CD4-positive, alpha-beta T cell treated with Interleukin-15 for 1 hour (primary cell): ENCODE data around the gene TNFRSF8.

Experiments used
- DNase-seq: peaks from one replicate; pipeline ENCODE4 v3.0.0-alpha.2; 2020

TNFRSF8 gene

DNA sequence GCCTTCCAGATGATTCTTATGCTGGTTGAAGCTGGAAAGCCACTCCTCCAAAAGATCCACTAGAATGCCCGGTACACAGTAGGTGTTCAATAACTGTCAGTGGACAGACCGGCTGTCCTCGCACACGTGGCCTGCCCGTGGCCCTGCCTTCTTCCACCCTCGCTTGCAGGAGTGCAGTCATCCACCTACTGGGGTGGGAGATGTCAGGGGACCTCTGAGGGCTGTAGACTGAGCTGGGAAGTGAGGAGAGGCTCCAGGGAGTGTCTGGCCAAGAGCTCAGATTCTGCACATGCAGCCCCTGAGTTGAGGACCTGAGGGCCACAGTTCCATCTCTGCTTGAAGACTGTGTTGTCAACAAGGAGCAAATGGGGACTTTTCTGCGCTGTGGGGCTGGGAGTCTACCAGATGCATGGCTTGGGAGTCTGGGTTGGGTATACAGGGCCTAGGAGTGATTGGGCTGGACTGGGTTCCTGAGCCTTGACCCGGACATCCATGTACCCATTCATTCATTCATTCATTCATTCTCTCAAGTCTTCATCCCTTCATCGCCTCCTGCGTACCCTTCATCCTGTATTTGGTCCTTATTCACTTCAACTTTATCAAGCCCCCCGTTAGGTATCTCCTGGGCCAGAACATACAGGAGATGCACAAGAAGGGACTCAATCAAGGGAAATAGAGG lies 99.5 kb downstream of the TNFRSF8 start:
- no peak for DNase-seq

DNA sequence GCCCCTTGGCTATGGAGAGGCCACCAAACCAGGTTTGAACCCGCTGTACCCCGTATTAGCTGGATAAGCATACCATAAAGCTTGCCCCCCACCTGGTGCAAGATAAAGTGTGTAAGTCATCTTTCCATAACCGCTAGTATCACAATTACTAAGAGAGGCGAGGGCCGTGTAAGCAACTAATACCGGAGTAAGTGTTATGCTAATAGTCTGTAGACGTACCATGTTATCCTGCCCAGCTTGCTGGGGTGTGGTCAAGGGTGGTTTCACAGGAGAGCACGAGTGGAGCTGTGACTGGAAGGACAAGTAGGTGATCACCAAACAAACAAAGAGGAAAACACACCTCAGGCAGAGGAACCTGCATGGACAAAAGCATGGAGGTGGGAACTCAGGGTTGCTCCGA lies 100.1 kb downstream of the TNFRSF8 start:
- DNase-seq: no peak

DNA sequence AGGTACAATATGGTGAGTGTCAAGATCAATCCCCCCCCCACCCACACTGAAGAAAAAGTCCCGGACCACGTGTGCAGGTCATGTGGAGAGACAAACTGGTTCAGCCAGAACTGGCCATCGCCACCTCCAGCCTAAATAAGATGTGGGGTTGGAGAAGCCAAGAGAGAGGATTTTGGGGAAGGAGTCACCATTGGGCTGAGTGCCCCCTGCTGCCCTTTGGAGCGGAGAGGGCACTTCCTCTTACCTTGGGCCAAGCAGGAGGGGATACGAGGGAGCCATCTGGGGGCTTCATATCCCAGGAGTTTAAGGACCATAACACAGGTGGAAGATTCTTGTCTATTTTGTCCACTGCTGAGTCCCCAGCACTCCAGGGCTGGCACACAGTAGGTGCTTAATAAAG lies 101.1 kb downstream of the TNFRSF8 start:
- no peak for DNase-seq

DNA sequence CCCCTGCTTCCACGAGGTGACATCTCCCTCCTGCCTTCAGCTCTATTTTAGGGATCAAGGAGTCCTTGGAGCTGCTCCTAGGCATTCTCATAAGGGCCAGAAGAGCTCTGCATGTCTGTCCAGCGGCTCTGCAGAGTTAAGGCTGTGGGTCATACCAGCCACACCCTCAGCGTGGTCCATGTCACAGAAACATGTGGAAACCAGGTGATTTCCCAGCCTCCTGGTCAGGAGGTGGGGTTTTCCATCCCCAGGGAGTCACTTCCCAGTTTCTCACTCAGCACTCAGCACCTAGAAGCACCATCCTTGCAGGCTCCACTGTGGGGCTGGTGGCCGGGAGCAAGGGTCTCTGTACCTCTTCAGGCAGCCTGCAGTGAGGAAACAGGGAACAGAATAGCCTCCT lies 102.2 kb downstream of the TNFRSF8 start:
- peak; percentile 50 for DNase-seq

DNA sequence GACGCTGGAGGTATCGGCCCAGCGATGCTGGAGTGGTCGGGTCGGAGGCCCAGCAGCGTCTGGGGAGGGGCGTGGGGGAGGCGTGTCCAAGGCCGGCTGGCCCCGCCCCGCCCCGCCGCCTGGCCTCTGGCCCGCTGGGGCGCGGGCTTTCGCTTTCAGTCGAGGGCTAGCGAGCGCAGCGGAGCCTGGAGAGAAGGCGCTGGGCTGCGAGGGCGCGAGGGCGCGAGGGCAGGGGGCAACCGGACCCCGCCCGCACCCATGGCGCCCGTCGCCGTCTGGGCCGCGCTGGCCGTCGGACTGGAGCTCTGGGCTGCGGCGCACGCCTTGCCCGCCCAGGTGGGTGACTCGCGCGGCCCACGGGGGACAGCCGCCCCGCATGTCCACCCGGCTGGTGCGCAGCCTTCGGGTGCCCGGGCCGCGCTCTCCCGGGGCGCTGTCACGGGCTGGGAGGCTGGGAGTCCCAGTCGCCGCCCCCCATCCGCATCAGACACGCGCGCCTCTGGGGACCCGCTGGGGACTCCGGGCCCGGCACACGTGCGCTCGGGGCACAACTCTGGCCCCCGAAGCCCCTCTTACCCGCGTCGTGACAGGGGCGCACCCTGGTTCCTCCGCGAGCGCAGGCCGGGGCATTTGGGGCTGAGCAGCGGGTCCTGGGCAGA lies 103.9 kb downstream of the TNFRSF8 start, which contains the start of gene TNFRSF1B:
Gene TNFRSF1B, plus strand, starts transcription at position 158 of the 659 bp plus-strand sequence. Its CDS starts 101 bp downstream, at position 259.
- peak; percentile 79 for DNase-seq

DNA sequence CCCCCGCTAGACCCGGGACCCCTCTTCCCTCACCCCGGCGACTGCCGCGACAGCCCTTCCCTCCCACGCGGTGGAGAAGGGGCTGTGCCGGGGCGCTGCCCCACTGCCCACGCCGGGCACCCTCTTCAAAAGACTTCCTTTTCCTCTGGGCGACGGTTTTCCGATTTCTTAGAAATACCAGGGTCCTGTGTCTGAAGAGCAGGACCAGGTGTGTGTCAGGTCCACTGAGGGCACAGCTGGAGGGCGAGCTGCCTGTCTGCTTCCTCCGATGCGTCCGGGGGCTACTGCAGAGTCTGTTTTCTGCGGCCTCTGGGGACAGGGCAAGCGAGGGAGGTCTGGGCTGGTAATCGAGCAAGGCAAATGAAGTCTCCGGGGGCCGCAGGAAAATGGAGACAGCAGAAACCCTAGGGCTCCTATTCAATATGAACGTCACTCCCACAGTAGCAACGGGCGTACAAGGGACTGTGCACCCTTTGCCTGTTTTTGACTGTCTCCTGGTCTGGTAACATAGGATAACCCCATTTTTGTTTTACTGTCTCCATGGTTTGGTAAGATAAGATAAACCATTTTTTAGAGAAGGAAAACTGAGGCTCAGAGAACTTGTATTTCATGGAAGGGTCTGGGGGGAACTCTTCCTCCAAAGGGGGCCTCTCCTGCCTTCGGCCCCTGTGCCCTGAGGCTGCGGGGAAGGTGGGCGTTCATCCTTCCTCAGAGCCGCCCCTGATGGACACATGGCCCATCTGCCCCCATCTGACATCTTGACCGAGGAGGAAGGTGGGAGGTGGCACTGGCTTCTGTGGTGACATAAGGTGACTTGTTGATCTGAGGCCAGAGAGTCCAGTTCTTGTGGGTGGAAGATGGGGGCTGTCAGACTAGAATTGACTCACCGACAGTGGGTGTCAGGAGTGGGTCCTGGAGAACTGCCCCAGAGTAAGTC lies 104.7 kb downstream of the TNFRSF8 start:
- no peak for DNase-seq

DNA sequence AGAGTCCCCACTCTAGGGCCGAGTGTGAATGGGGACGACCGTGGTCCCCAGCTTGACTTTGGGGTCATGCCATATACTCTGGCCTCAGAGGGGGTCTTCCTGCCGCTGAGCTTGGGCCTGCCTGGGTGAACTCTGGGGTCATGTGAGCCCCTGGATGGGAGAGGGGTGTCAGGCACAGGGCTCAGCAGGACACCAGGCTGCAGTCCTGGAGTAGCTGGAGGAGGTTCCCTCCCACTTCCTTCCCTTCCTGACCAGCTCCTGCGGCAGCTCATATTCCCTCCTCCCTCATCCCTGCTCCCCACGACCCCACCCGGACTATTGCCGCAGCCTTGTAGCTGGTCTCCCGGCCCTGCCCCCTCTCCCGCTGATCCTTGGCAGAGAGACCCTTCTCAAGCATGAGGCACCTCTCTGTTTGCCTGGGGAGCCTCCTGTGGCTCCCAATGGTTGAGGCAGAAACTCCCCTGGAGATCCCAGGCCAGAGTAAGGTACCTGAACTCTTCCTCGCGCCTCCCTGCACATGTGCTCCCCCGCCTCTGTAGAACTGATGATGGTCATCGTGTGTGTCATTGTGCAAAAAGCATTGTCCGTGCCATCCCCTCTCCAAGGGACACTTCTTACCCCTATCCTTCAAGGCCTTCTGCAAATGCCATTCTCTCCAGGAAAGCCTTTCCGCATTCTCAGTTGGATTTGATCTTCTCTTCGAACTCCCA lies 105.5 kb downstream of the TNFRSF8 start:
- DNase-seq: no peak

DNA sequence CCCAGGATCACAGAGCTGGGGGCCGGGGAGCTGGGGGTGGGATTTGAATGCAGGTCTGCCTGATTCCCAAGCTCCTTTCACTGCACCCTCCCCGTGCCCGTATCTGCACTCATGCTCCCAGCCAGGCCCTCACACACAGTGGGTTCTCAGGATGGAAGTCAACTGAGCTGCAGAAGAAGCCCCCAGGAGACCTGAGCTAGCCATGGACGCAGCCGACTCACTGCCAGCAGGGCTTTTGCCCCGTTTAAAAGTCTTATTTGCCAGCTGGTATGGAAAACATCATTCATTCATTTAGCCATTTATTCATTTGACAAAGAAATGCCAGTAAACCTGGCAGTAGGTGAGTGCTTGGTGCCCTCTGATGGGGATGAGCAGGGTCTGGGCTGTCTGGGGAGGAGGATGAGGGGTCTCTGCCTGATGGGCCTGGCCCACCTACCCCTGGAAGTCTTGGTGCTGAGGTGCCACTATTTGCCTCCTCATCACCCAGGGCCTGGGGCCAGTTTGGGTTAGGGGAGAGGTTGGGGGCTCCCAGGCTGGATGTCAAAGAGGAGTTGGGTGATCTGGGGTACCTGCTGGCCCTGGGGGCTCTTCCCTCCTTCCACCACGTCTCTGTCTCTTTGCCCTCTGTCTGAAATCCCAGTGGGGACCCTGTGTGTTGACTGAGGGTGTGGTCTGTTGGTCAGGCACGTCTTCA lies 106.5 kb downstream of the TNFRSF8 start:
- DNase-seq: no peak

DNA sequence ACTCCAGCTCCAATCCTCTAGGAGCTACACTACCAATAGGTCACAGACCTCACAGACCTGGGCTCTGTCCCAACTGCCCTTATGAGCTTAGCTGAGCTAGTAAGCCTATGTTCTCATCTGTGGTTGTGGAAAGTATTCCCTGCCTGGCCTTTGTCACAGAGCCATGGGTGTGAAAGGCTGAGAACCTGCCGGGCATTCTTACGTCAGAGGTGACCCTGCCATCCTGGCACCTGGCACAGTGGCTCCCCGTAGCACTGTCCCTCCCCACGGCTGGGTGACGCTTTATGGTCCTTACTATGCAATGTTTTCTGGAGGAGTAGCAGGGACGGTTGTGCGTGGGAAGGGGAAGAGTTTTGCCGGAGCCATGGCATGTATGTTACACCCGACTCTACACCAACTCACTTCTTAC lies 107.2 kb downstream of the TNFRSF8 start:
- no peak for DNase-seq

DNA sequence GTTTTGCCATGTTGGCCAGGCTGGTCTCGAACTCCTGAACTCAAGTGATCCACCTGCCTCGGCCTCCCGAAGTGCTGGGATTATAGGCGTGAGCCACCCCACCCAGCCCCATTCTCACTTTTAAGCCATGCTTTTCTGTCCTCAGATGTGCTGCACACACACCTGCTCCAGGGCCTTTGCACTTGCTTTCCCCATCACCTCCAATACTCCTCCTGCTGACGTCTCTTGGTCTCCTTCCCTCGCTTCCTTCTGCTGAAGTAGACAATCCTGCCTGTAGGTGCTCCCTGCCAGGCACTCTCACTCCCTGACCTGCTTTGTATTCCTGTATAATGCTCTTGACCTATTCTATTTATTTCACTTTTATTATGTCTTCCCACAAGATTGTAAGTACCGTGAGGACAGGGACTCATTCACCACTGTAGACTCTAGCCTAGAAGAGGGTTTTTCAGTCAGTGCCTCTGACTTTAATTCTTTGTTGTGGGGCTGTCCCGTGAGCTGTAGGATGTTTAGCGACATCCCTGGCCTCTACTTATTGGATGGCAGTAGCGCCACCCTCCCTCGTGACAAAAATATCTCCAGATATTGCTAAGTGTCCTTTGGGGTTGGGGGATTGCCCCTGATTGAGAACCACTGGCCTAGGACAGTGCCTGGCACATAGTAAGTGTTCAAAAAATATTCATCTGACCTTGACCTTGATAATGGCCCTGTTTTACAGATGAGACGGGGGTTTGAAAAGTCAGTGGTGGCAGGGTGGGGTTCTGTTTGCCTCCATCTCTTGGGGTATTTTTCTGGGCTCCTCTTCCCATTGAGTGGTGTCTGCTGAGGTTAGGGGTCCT lies 108.3 kb downstream of the TNFRSF8 start:
- DNase-seq: peak; percentile 54

DNA sequence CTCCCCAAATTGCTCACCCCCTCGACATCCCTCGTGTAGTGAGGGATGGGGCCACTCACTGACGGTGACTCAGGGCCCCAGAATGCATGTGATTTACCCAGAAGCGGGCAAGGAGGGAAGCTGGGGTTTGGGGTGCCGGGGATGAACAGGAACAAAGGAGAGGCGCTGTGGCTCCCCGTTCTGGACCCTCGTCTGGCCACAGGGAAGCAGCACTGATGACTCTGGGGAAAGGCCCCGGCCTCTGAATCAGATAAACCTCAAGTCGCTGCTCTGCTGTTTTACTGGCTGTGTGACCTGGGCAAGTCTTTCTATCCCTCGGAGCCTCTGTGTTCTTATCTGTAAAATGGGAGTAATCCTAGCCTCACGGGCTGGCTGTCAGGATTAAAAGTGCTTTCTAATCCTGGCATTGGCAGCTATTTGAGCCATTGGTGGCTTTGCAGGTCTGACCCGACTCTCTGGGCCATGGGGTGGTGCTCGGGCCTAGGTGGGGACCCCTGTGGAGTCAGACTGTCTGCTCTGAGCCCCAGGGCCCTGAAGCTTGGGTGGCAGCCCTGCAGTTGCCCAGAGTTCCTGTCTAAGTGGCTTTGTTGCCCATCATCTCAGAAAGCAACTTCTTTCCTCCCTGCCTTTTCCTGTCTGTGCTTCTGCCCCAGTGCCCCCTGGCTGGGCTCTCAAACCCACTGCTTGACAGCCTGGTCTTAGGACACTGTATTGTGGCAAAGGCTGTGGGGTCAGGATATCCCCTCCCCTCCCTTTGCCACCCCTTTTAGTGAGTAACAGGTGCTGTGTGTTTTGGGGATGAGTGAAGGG lies 109.1 kb downstream of the TNFRSF8 start:
- DNase-seq: peak; percentile 75

DNA sequence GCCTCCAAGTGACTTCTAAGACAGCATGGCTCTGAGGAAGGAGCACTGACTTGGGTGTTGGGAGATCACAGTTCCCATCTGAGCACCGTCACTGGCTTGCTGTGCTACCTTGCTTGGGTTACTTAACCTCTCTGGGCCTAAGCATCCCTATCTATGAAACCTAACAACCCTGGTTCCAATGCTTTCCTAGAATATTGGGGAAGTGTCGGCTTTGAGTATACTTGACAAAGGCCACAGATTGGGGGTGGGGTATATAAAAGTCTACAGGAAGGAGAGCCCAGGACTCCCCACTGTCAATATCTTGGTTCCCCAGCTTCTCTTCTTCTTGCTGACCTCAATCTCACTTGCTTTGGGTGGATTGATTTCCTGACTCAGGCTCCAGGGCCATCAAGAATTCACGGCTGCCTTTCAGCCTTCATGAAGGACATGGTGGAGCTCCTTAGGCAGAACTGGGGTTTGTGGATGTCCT lies 110.0 kb downstream of the TNFRSF8 start:
- DNase-seq: no peak

DNA sequence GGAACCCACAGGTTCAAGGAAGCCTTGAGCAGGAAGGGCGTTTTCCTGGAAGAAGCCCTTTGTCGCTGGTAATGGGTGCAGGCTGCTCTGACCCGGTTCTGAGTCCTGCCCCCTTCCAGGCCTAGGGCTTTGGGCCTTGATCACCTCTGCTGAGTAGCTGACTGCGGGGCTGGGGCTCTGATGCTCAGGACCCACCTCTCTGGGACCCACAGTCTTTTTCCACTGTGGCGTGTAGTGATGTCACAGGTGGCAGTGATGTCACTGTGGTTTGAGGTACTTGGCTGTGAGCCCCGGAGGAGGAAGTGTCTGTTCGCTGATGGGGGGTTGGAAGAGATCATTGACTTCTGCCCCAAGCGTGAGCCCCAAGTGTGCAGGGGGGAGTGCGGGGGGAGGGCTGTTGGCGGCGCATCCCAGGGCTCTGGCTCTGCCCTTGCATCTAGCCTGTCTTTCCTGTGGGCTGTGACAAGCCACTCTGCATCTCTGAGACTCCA lies 110.6 kb downstream of the TNFRSF8 start:
- peak; percentile 96 for DNase-seq

DNA sequence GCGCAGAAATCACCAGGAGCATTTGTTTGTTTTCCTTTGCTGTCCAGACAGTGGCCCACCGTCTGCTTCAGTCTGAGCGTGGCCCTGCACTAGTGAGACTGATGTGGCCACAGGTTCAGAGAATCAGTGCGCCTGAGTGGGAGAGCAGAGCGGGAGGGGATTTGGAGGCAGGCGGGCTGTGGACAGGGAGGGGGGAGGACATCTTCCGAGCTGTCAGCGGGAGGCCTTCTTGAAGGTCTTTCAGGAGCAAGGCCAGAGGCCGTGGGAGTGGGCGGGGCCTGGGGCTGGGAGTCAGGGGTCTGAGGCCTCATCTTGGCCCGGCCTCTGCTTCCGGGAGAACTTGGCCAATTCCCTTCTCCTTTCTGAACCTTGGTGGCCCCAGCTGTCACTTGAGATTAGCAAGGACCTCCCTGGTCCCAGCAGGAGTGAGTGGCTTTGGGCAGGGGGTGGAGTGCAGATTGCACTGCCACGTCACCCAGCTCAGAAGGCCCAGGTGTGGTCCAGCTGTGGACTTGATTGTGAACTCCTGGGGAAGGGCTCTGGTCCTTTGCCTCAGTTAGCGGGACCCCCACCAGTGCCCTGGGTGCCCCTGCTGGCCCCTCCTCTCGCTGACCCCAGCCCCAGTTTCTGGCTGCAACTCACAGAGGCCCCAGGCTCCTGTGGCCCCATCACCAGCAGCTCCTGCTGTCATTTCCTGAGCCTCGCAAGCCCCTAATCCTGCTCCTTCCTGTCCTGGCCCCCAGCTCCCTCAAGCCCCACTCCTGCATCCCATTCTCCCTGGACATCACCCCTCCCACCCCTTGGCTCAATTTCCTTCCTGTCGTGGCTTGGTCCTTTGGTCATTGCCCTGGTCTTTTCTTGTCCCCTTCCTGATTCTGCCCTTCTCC lies 112.1 kb downstream of the TNFRSF8 start:
- peak; percentile 51 for DNase-seq

DNA sequence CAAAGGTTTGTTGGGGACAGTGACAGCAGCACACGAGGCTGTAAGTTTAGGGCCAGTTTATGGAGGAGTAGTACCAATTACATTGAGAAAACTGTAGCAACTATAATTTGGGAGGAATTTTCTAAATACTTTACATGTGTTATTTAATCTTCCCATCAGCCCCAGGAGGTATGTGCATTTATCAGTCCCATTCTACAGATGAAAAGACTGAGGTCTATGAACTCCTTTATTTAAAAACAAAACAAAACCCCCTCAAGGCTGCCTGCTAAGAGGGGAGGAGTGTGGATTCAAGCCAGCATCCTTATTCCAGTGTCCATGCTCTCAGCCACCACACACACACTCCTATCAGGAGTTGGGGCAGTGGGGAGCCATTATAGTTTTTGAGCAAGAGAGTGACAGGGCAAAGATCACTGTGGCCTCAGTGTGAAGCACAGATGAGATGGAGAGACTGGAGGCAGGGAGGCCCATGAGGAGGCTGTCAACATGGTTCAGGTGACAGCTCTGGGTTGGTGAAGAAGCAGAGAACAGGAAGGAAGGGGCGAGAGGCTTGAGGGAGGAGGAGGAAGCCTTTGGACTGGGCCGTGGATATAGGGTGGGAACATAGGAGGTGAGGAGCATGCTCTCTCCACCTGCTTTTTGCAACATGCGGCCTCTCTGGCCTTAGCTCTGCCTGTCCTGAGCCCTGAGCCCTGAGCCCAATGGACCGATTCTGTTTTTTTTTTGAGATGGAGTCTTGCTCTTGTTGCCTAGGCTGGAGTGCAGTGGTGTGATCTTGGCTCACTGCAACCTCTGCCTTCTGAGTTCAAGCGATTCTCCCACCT lies 113.4 kb downstream of the TNFRSF8 start:
- DNase-seq: no peak

DNA sequence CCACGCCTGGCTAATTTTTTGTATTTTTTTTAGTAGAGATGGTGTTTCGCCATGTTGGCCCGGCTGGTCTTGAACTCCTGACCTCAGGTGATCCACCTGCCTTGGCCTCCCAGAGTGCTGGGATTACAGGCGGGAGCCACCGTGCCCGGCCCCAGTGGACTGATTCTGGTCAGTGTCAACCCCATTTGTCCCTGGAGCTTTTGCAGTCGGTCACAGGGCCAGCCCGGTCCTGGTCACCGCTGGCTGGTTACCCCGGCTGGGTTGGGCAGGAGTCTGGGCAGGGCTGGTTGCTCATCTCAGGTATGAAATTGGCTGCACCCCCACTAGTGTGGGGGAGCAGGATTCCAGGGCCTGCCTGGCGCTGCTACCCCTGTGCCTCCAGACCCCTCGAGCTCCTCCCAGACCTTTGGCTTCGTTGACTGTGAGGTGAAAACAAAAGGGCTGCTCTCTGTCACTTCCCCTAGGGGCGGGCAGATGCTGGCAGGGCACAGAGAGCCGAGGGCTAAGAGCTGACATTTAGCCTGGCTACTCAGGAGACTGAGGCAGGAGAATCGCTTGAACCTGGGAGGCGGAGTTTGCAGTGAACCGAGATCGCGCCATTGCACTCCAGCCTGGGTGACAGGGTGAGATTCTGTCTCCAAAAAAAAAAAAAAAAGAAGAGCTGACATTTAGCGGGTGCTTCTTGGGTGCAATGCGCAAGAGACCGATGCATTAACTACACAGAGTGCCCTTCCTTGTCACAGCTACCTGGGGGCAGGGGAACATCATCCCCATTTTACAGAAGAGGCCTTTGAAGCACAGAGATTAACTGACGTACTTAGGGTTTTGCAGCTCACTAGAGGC lies 114.3 kb downstream of the TNFRSF8 start:
- no peak for DNase-seq

DNA sequence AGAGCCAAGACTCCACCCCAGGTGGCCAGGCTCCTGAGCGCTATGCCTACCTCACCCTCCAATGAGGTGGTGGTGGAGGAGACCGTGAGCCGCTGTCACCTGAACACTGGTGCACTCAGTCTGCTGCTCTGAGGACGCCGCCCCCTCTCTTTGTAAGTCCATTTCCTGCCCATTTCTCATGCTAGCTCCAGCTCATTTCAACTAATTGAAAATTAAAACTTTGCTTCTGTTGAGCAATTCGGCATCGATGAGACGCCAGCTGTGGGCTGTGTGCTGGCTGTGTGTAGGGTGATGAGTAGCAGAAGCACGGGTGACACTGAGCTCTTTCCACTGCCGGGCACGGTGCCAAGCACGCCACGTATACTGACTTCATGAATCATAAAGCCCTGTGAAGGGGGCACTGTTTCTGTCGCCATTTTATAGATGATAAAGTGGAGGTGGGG lies 114.9 kb downstream of the TNFRSF8 start:
- peak; percentile 88 for DNase-seq
